Astrocyte (in vitro differentiated cells and primary cell): Measurements from ENCODE around the gene PLCL2. TPM values are rescaled to one million over a fixed set of nuclear protein-coding genes. Genes with fewer than 3 reads are reported as not detected.
A peak's percentile ranks its signal among the peaks of the same experiment; 100 is the strongest.

ENCODE experiments used
- DNase-seq: peaks from one replicate; pipeline ENCODE4 v3.0.0-alpha.2; 2010; ENCODE audit warnings: low read depth
- FAIRE-seq: peaks from 2 replicates; lab custom pipeline; 2011; peaks lifted over from hg19 to GRCh38; lab: Jason Lieb, UNC
- H2AFZ ChIP-seq: 2 replicates; pipeline ENCODE4 v1.6.0; 2012; ENCODE audit warnings: low read depth, low read length, inconsistent platforms
- H3K27ac ChIP-seq: 2 replicates; pipeline ENCODE4 v1.5.1; 2011; ENCODE audit warnings: low read depth, low read length, inconsistent platforms
- H3K27me3 ChIP-seq: 2 replicates; pipeline ENCODE4 v1.6.0; 2011; ENCODE audit warnings: low read length, inconsistent platforms; ENCODE audit not compliant: insufficient read depth
- H3K36me3 ChIP-seq: 2 replicates; pipeline ENCODE4 v1.5.1; 2011; ENCODE audit warnings: low read length, inconsistent platforms; ENCODE audit not compliant: insufficient read depth
- H3K4me1 ChIP-seq: 2 replicates; pipeline ENCODE4 v1.5.1; 2011; ENCODE audit warnings: low read length, inconsistent platforms; ENCODE audit not compliant: insufficient read depth
- H3K4me2 ChIP-seq: 2 replicates; pipeline ENCODE4 v1.6.0; 2012; ENCODE audit warnings: low read length, inconsistent platforms
- H3K4me3 ChIP-seq: 2 replicates; pipeline ENCODE4 v1.5.1; 2011; ENCODE audit warnings: low read depth, mild to moderate bottlenecking, low read length, inconsistent platforms; ENCODE audit not compliant: insufficient read depth
- H3K79me2 ChIP-seq: 2 replicates; pipeline ENCODE4 v1.6.0; 2012; ENCODE audit warnings: mild to moderate bottlenecking, low read length, inconsistent platforms; ENCODE audit not compliant: insufficient read depth
- H3K9ac ChIP-seq: 2 replicates; pipeline ENCODE4 v1.6.0; 2012; ENCODE audit warnings: mild to moderate bottlenecking, low read length, inconsistent platforms
- H3K9me3 ChIP-seq: 2 replicates; pipeline ENCODE4 v1.5.1; 2012; ENCODE audit warnings: low read depth, mild to moderate bottlenecking, low read length, inconsistent platforms; ENCODE audit not compliant: insufficient read depth
- H4K20me1 ChIP-seq: 2 replicates; pipeline ENCODE4 v1.6.0; 2012; ENCODE audit warnings: low read length, inconsistent platforms; ENCODE audit not compliant: insufficient read depth
- H3K27ac Mint-ChIP-seq: one replicate; pipeline ENCODE4 v1.8.0; 2021; ENCODE audit warnings: mild to moderate bottlenecking, mixed read lengths; ENCODE audit not compliant: unreplicated experiment
- H3K27me3 Mint-ChIP-seq: one replicate; pipeline ENCODE4 v1.8.0; 2021; ENCODE audit warnings: low read depth, mixed read lengths; ENCODE audit not compliant: unreplicated experiment
- H3K36me3 Mint-ChIP-seq: one replicate; pipeline ENCODE4 v1.8.0; 2021; ENCODE audit warnings: low read depth, mixed read lengths; ENCODE audit not compliant: unreplicated experiment
- H3K4me1 Mint-ChIP-seq: one replicate; pipeline ENCODE4 v1.8.0; 2021; ENCODE audit warnings: low read depth, mixed read lengths; ENCODE audit not compliant: unreplicated experiment
- H3K4me3 Mint-ChIP-seq: one replicate; pipeline ENCODE4 v1.8.0; 2021; ENCODE audit warnings: mild to moderate bottlenecking, moderate library complexity, mixed read lengths; ENCODE audit not compliant: unreplicated experiment
- H3K9me3 Mint-ChIP-seq: one replicate; pipeline ENCODE4 v1.8.0; 2021; ENCODE audit warnings: mild to moderate bottlenecking, mixed read lengths; ENCODE audit not compliant: unreplicated experiment
- CTCF ChIP-seq: IDR thresholded peaks from 2 replicates; pipeline ENCODE4 v1.5.1; 2011; ENCODE audit warnings: low read depth, mild to moderate bottlenecking, inconsistent platforms, low read length, moderate library complexity; ENCODE audit not compliant: insufficient read depth
- EZH2 ChIP-seq: IDR thresholded peaks from 2 replicates; pipeline ENCODE4 v1.6.1; 2012; ENCODE audit warnings: mild to moderate bottlenecking, low read length, inconsistent platforms; ENCODE audit not compliant: insufficient read depth
- total RNA-seq: library from RNA; stranded (reverse); gene quantifications from 2 replicates; pipeline ENCODE4 v1.2.1, GENCODE V29; 2021

PLCL2 gene
- total RNA-seq, 1 donor from 2014 or later = 3.9 TPM

DNA sequence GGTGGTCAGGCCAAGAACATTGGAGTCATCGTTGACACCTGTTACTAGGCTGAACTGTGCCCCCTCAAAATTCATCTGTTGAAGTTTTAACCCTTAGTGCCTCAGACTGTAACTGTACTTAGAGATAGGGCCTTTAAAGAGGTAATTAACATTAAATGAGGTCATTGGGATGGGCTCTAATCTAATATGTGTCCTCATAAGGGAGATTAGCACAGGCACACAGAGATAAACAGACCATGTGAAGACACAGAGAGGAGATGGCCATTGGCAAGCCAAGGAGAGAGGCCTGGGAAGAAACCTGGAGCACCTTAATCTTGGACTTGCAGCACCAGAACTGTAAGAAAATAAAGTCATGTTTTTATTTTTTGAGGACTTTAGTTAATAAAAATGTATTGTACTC lies 59.6 kb downstream of the PLCL2 start:
- Mint-ChIP-seq H3K36me3 (no peaks in the 10 kb centered on the region), H3K27ac (no peak overlapping the region), H3K27me3 (no peaks in the 10 kb centered on the region), H3K9me3 (no peaks in the 10 kb centered on the region), H3K4me3 (no peak overlapping the region), H3K4me1 (peaks cover 4% of the 10 kb centered on the region)
- DNase-seq = no peak
- FAIRE-seq = no peak
- Histone ChIP-seq H3K4me3 (no peak overlapping the region), H3K9me3 (no peaks in the 10 kb centered on the region), H2AFZ (no peak overlapping the region), H3K4me1 (no peaks in the 10 kb centered on the region), H3K79me2 (no peaks in the 10 kb centered on the region), H3K27me3 (no peaks in the 10 kb centered on the region), H4K20me1 (no peaks in the 10 kb centered on the region), H3K9ac (no peak overlapping the region), H3K27ac (no peak overlapping the region), H3K4me2 (no peak overlapping the region), H3K36me3 (no peaks in the 10 kb centered on the region)
- no peak for TF ChIP-seq EZH2
- TF ChIP-seq CTCF = no peak

DNA sequence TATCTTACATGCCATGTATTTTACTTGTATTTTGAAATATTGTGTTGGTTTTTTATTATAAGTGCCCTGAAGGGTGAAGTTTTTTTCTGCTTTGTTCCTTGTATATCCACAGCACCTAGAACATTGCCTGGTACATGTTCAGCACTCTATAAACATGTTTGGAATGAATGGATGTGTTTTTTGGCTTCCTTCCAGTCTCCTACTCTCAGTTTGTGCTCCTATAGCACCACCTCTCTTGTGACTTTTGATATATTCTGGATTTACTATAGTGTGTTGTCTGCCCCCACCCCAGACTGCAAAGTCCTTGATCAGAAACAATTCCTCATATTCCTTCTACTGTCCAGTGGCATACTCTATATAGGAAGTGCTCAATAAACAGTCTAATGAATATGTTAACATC lies 60.6 kb downstream of the PLCL2 start:
- H3K4me1 ChIP-seq = no peaks in the 10 kb centered on the region
- no peaks in the 10 kb centered on the region for H3K9me3 Mint-ChIP-seq
- no peaks in the 10 kb centered on the region for H4K20me1 ChIP-seq
- peaks cover 4% of the 10 kb centered on the region for H3K4me1 Mint-ChIP-seq
- no peak overlapping the region for H2AFZ ChIP-seq
- H3K27me3 ChIP-seq = no peaks in the 10 kb centered on the region
- no peaks in the 10 kb centered on the region for H3K36me3 Mint-ChIP-seq
- DNase-seq = peak; percentile 15
- H3K27me3 Mint-ChIP-seq = no peaks in the 10 kb centered on the region
- H3K4me3 Mint-ChIP-seq = no peak overlapping the region
- H3K4me3 ChIP-seq = no peak overlapping the region
- H3K79me2 ChIP-seq = no peaks in the 10 kb centered on the region
- no peak overlapping the region for H3K27ac ChIP-seq
- TF ChIP-seq EZH2 = no peak
- TF ChIP-seq CTCF = no peak
- no peaks in the 10 kb centered on the region for H3K9me3 ChIP-seq
- no peak overlapping the region for H3K9ac ChIP-seq
- no peak overlapping the region for H3K4me2 ChIP-seq
- H3K27ac Mint-ChIP-seq = no peak overlapping the region
- FAIRE-seq = no peak
- no peaks in the 10 kb centered on the region for H3K36me3 ChIP-seq

DNA sequence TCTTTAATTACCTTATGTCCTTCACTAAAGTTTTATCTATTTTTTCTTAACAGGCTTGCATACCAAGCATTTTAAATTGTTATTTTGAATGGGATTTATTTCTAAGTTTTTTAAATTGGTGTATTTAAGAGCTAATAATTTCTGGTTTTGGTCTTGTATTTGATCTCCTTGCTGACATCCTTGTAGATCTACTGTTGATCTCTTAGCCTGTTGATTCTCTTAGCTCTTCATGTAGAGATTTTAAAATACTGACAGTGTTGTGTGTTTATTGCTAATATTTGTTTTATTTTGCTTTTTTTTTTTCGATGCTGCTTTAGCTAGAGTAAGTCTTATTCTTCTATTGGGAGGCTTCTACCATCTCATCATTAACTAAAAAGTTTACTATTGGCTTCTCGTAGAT lies 65.5 kb downstream of the PLCL2 start:
- FAIRE-seq (no peak), DNase-seq (no peak)
- Mint-ChIP-seq H3K4me1 (no peaks in the 10 kb centered on the region), H3K9me3 (no peaks in the 10 kb centered on the region), H3K27me3 (no peaks in the 10 kb centered on the region), H3K4me3 (no peak overlapping the region), H3K36me3 (no peaks in the 10 kb centered on the region), H3K27ac (no peak overlapping the region)
- Histone ChIP-seq H3K79me2 (no peaks in the 10 kb centered on the region), H3K27me3 (no peaks in the 10 kb centered on the region), H2AFZ (no peak overlapping the region), H3K9ac (no peak overlapping the region), H3K36me3 (no peaks in the 10 kb centered on the region), H3K4me1 (no peaks in the 10 kb centered on the region), H3K9me3 (no peaks in the 10 kb centered on the region), H3K27ac (no peak overlapping the region), H3K4me3 (no peak overlapping the region), H4K20me1 (no peaks in the 10 kb centered on the region), H3K4me2 (no peak overlapping the region)
- TF ChIP-seq EZH2 (no peak), CTCF (no peak)
